ENCODE results near the gene FUCA1. TPM values are rescaled to one million over a fixed set of nuclear protein-coding genes. Genes with fewer than 3 reads are reported as not detected.

FUCA1 gene
- total and polyA plus RNA-seq, 2 of the 4 experiments (the other 2 are of a cell fraction) = 2.9 to 3.5 TPM

- Histone ChIP-seq H3K9me3 (ENCODE audit: control insufficient read depth, insufficient read depth, low read length) (peaks cover 7% of the 10 kb centered on the region; the same call in 1 of the 2 replicates), H4K91ac (ENCODE audit: insufficient read depth, low read depth, low read length) (no peak overlapping the region), H3K36me3 (ENCODE audit: control insufficient read depth, insufficient read depth, low read length) (no peaks in the 10 kb centered on the region), H2AK5ac (ENCODE audit: low read depth, low read length) (no peak overlapping the region), H3K27ac (ENCODE audit: insufficient read depth, low read length) (no peak overlapping the region), H2BK15ac (ENCODE audit: low read depth, low read length) (no peak overlapping the region), H3K4ac (ENCODE audit: low read depth, low read length) (no peak overlapping the region), H3K9ac (ENCODE audit: low read depth, low read length) (no peak overlapping the region), H3K14ac (replicated peaks; ENCODE audit: low read depth, low read length) (no peak overlapping the region), H2AK9ac (replicated peaks; ENCODE audit: low read depth, low read length, poor library complexity) (no peak overlapping the region), H2BK20ac (ENCODE audit: low read depth, low read length) (no peak overlapping the region), H2AFZ (replicated peaks; ENCODE audit: low read length, poor library complexity) (no peak overlapping the region), H3K4me3 (ENCODE audit: insufficient read depth, low read depth, low read length) (no peak overlapping the region), H4K20me1 (ENCODE audit: insufficient read depth, low read length) (no peaks in the 10 kb centered on the region), H3K18ac (ENCODE audit: low read depth, low read length) (no peak overlapping the region), H3K4me2 (ENCODE audit: low read depth, low read length) (no peak overlapping the region), H3K79me1 (ENCODE audit: low read depth in 1 of 2, low read length in 2 of 2) (no peaks in the 10 kb centered on the region), H2BK5ac (ENCODE audit: low read depth, low read length, poor library complexity, severe bottlenecking) (no peak overlapping the region), H3K56ac (ENCODE audit: extremely low read depth, insufficient read depth, low read length) (no peak overlapping the region), H3K9me1 (ENCODE audit: insufficient read depth, low read length) (no peaks in the 10 kb centered on the region), H2BK120ac (ENCODE audit: low read depth, low read length) (no peak overlapping the region), H3K27me3 (ENCODE audit: control insufficient read depth, insufficient read depth, low read length) (peaks cover 64% of the 10 kb centered on the region), H4K5ac (ENCODE audit: low read depth, low read length) (no peak overlapping the region), H4K8ac (ENCODE audit: low read depth in 2 of 2, low read length in 2 of 2) (no peak overlapping the region), H3K23ac (ENCODE audit: low read depth, low read length) (no peak overlapping the region), H3K4me1 (ENCODE audit: control insufficient read depth, insufficient read depth, low read length) (no peaks in the 10 kb centered on the region)
- in situ Hi-C loops (cut with MboI; ENCODE audit: low sequenced_read_pairs) = no loop called here
- DNase-seq = no peak
- WGBS, 2 experiments (ENCODE audit: extremely low coverage in 2 of 2, insufficient read length in 1 of 2) = 30% methylated on average over 5 of the region's 6 CpGs; no CpG with 5 or more reads in 1 of the 2 experiments
- dilution Hi-C loops (cut with HindIII; ENCODE audit: low sequenced_read_pairs, unreplicated experiment) = no loop called here
- no peak for TF ChIP-seq NFE2L2 (IDR thresholded peaks at IDR 0.05; ENCODE audit: low read depth, low read length)
- no peak for TF ChIP-seq CEBPB (IDR thresholded peaks at IDR 0.05; ENCODE audit: low read depth, low read length)
- TF ChIP-seq, protein P1, sequence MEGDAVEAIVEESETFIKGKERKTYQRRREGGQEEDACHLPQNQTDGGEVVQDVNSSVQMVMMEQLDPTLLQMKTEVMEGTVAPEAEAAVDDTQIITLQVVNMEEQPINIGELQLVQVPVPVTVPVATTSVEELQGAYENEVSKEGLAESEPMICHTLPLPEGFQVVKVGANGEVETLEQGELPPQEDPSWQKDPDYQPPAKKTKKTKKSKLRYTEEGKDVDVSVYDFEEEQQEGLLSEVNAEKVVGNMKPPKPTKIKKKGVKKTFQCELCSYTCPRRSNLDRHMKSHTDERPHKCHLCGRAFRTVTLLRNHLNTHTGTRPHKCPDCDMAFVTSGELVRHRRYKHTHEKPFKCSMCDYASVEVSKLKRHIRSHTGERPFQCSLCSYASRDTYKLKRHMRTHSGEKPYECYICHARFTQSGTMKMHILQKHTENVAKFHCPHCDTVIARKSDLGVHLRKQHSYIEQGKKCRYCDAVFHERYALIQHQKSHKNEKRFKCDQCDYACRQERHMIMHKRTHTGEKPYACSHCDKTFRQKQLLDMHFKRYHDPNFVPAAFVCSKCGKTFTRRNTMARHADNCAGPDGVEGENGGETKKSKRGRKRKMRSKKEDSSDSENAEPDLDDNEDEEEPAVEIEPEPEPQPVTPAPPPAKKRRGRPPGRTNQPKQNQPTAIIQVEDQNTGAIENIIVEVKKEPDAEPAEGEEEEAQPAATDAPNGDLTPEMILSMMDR (conservative IDR thresholded peaks at IDR 0.05; ENCODE audit: low read depth, low read length) = no peak
- no peak for TF ChIP-seq RFX5 (IDR thresholded peaks at IDR 0.05; ENCODE audit: low read depth, low read length)
- no peak for TF ChIP-seq MXI1 (IDR thresholded peaks at IDR 0.05; ENCODE audit: borderline replicate concordance, low read depth, low read length)
- TF ChIP-seq RCOR1 (IDR thresholded peaks at IDR 0.05; ENCODE audit: insufficient replicate concordance, low read length) = no peak
- no peak for TF ChIP-seq BHLHE40 (IDR thresholded peaks at IDR 0.05; ENCODE audit: low read depth, low read length)
- no peak for TF ChIP-seq FOS (IDR thresholded peaks at IDR 0.05; ENCODE audit: low read depth, low read length)
- TF ChIP-seq RAD21 (IDR thresholded peaks at IDR 0.05; ENCODE audit: low read length) = no peak
- POLR2A ChIA-PET (ENCODE audit: unreplicated experiment) = no interaction called here
- CTCF ChIA-PET = interaction anchor here (0.6 kb wide), 1 partner anchor 121 kb away, joined by 3 read pairs; no protein-coding TSS in a partner anchor
- ATAC-seq (ENCODE audit: low read depth) = no peak
- intact Hi-C loops (cut with micrococcal nuclease) = no loop called here
- BruUV-seq (replicated peaks) = no TSS peak
These were observed 35.7 kb upstream of the FUCA1 start for GRCh38 chr1:23903754-23904153.
